ENCODE data around the gene FARP1.

FARP1 gene

GRCh38 chr13:98203646-98204326 lies 60.9 kb downstream of the FARP1 start:
- DNase-seq: no peak

- no peak for DNase-seq
Observed at GRCh38 chr13:98204546-98204945, 61.7 kb downstream of the FARP1 start.

GRCh38 chr13:98206946-98207345 lies 64.1 kb downstream of the FARP1 start:
- DNase-seq: no peak

GRCh38 chr13:98207416-98207815 lies 64.5 kb downstream of the FARP1 start:
- no peak for DNase-seq

- DNase-seq: no peak
Observed at GRCh38 chr13:98208606-98209005, 65.7 kb downstream of the FARP1 start.

GRCh38 chr13:98212763-98213162 lies 69.9 kb downstream of the FARP1 start:
- no peak for DNase-seq

GRCh38 chr13:98213354-98213753 lies 70.5 kb downstream of the FARP1 start:
- no peak for DNase-seq

GRCh38 chr13:98214008-98214643 lies 71.2 kb downstream of the FARP1 start:
- DNase-seq: no peak

- no peak for DNase-seq
Observed at GRCh38 chr13:98214707-98215106, 71.8 kb downstream of the FARP1 start.

- DNase-seq: no peak
Observed at GRCh38 chr13:98215508-98215907, 72.6 kb downstream of the FARP1 start.

- no peak for DNase-seq
Observed at GRCh38 chr13:98216135-98216565, 73.3 kb downstream of the FARP1 start.

GRCh38 chr13:98216711-98217285 lies 73.9 kb downstream of the FARP1 start:
- DNase-seq: no peak

- no peak for DNase-seq
Observed at GRCh38 chr13:98217597-98217996, 74.7 kb downstream of the FARP1 start.

- no peak for DNase-seq
Observed at GRCh38 chr13:98219685-98220084, 76.8 kb downstream of the FARP1 start.

GRCh38 chr13:98220271-98220791 lies 77.4 kb downstream of the FARP1 start:
- no peak for DNase-seq

GRCh38 chr13:98221234-98221633 lies 78.3 kb downstream of the FARP1 start:
- DNase-seq: no peak

- DNase-seq: no peak
Observed at GRCh38 chr13:98222081-98222554, 79.2 kb downstream of the FARP1 start.

GRCh38 chr13:98222816-98223215 lies 79.9 kb downstream of the FARP1 start:
- no peak for DNase-seq

GRCh38 chr13:98223741-98224140 lies 80.8 kb downstream of the FARP1 start:
- DNase-seq: no peak

- no peak for DNase-seq
Observed at GRCh38 chr13:98224557-98224956, 81.7 kb downstream of the FARP1 start.

GRCh38 chr13:98225036-98225940 lies 82.4 kb downstream of the FARP1 start:
- no peak for DNase-seq

- no peak for DNase-seq
Observed at GRCh38 chr13:98226496-98226895, 83.6 kb downstream of the FARP1 start.
